Sigmoid colon (tissue), 4 donors: ENCODE results near the gene NOL6.

Experiments used
- CTCF ChIP-seq, 4 experiments: fragments of 450-650 bp in 3 of 4; fragments of 200-600 bp in 1 of 4; IDR thresholded peaks; one replicate each; pipeline ENCODE4 v1.5.1; 2016 to 2019; ENCODE audit warnings: antibody characterized with exemption in 4 of 4, mild to moderate bottlenecking in 3 of 4, moderate library complexity in 2 of 4
- EP300 ChIP-seq, 4 donors: sonication (generic); formaldehyde crosslinking; IDR thresholded peaks; one replicate each; pipeline ENCODE4 v1.6.1; 2017; ENCODE audit warnings: antibody characterized with exemption in 4 of 4
- POLR2A ChIP-seq, 2 donors: fragments of 450-650 bp; IDR thresholded peaks; one replicate each; pipeline ENCODE4 v1.6.1; 2016; ENCODE audit warnings: antibody characterized with exemption in 2 of 2, mild to moderate bottlenecking in 2 of 2, moderate library complexity in 2 of 2
- POLR2AphosphoS5 ChIP-seq, 4 donors: sonication (generic); formaldehyde crosslinking; IDR thresholded peaks; one replicate each; pipeline ENCODE4 v1.6.1; 2017; ENCODE audit warnings: antibody characterized with exemption in 4 of 4

- TF ChIP-seq POLR2A (IDR thresholded peaks at IDR 0.05), result no peak
- no peak for TF ChIP-seq CTCF (IDR thresholded peaks at IDR 0.05)
- no peak for TF ChIP-seq EP300 (IDR thresholded peaks at IDR 0.05)
- no peak for TF ChIP-seq POLR2AphosphoS5 (IDR thresholded peaks at IDR 0.05)
Observed at GRCh38 chr9:33472171-33472880, 1.4 kb downstream of the NOL6 start.
